Loucy (cell line): ENCODE results near the gene TRABD2B.

ENCODE experiments used
- H2AFZ ChIP-seq: fragments of 200-600 bp; sonication (generic); 2 replicates; pipeline ENCODE4 v1.6.0; 2016; ENCODE audit warnings: antibody characterized with exemption, mild to moderate bottlenecking, low read length, moderate library complexity
- H3F3A ChIP-seq: fragments of 200-600 bp; 2 replicates; pipeline ENCODE4 v1.6.0; 2016; ENCODE audit warnings: antibody characterized with exemption, low read depth, mild to moderate bottlenecking
- H3K27me3 ChIP-seq: fragments of 200-600 bp; sonication (generic); 2 replicates; pipeline ENCODE4 v1.6.1; 2014; ENCODE audit warnings: low read length, mild to moderate bottlenecking; ENCODE audit not compliant: insufficient read depth, poor library complexity, severe bottlenecking
- H3K36me3 ChIP-seq: fragments of 200-600 bp; sonication (generic); 2 replicates; pipeline ENCODE4 v1.6.1; 2016; ENCODE audit warnings: low read length; ENCODE audit not compliant: insufficient read depth
- H3K4me1 ChIP-seq: fragments of 200-600 bp; sonication (generic); 2 replicates; pipeline ENCODE4 v1.5.1; 2014; ENCODE audit warnings: low read length, mild to moderate bottlenecking; ENCODE audit not compliant: insufficient read depth, poor library complexity, severe bottlenecking
- H3K4me2 ChIP-seq: fragments of 200-600 bp; sonication (generic); 2 replicates; pipeline ENCODE4 v1.6.0; 2014; ENCODE audit warnings: antibody characterized with exemption, low read length, low read depth, mild to moderate bottlenecking; ENCODE audit not compliant: poor library complexity, severe bottlenecking
- H3K4me3 ChIP-seq: fragments of 200-600 bp; sonication (generic); 2 replicates; pipeline ENCODE4 v1.5.1; 2014; ENCODE audit warnings: low read length, mild to moderate bottlenecking, mixed read lengths; ENCODE audit not compliant: poor library complexity, severe bottlenecking
- H3K79me2 ChIP-seq: fragments of 200-600 bp; sonication (generic); 2 replicates; pipeline ENCODE4 v1.6.1; 2014; ENCODE audit warnings: low read length; ENCODE audit not compliant: insufficient read depth
- H3K9ac ChIP-seq: fragments of 200-600 bp; sonication (generic); 2 replicates; pipeline ENCODE4 v1.6.0; 2014; ENCODE audit warnings: mild to moderate bottlenecking, low read depth, low read length, moderate library complexity; ENCODE audit not compliant: poor library complexity, severe bottlenecking
- H3K9me2 ChIP-seq: fragments of 200-600 bp; sonication (generic); replicated peaks from 2 replicates; pipeline ENCODE4 v1.6.1; 2016; ENCODE audit warnings: low read depth, low read length, mixed read lengths
- H3K9me3 ChIP-seq: fragments of 200-600 bp; sonication (generic); 2 replicates; pipeline ENCODE4 v1.6.1; 2014; ENCODE audit warnings: mild to moderate bottlenecking, antibody characterized with exemption, low read length, low read depth; ENCODE audit not compliant: insufficient read depth
- H4K20me1 ChIP-seq: fragments of 200-600 bp; sonication (generic); 2 replicates; pipeline ENCODE4 v1.6.0; 2014; ENCODE audit warnings: antibody characterized with exemption, low read length, mild to moderate bottlenecking; ENCODE audit not compliant: insufficient read depth, poor library complexity, severe bottlenecking
- CTCF ChIP-seq: fragments of 200-600 bp; sonication (generic); conservative IDR thresholded peaks from 2 replicates; pipeline ENCODE4 v1.5.1; 2014; ENCODE audit warnings: mild to moderate bottlenecking, antibody characterized with exemption, low read length
- EZH2phosphoT487 ChIP-seq: fragments of 200-600 bp; IDR thresholded peaks from 2 replicates; pipeline ENCODE4 v1.6.1; 2018; ENCODE audit warnings: antibody characterized with exemption, mild to moderate bottlenecking, moderate library complexity, borderline replicate concordance

Gene TRABD2B

GRCh38 chr1:47774986-47775834 is 222.0 kb downstream of the TRABD2B start:
- Histone ChIP-seq H3K27me3 (no peaks in the 10 kb centered on the region), H3K4me1 (no peaks in the 10 kb centered on the region), H3K9me3 (no peaks in the 10 kb centered on the region), H3K9me2 (no peaks in the 10 kb centered on the region), H2AFZ (no peak overlapping the region), H3K4me3 (no peak overlapping the region), H3K4me2 (no peak overlapping the region), H3K79me2 (no peaks in the 10 kb centered on the region), H3K36me3 (no peaks in the 10 kb centered on the region), H3K9ac (no peak overlapping the region), H3F3A (no peaks in the 10 kb centered on the region), H4K20me1 (no peaks in the 10 kb centered on the region)
- TF ChIP-seq EZH2phosphoT487 (no peak), CTCF (no peak)

- Histone ChIP-seq H3K9me3 (no peaks in the 10 kb centered on the region), H3F3A (no peaks in the 10 kb centered on the region), H3K9me2 (no peaks in the 10 kb centered on the region), H2AFZ (no peak overlapping the region), H4K20me1 (no peaks in the 10 kb centered on the region), H3K4me3 (no peak overlapping the region), H3K79me2 (no peaks in the 10 kb centered on the region), H3K36me3 (no peaks in the 10 kb centered on the region), H3K9ac (no peak overlapping the region), H3K4me1 (no peaks in the 10 kb centered on the region), H3K4me2 (no peak overlapping the region), H3K27me3 (no peaks in the 10 kb centered on the region)
- TF ChIP-seq EZH2phosphoT487 (no peak), CTCF (no peak)
Measured at GRCh38 chr1:47772960-47773682, 224.1 kb downstream of the TRABD2B start.

GRCh38 chr1:47772281-47772680 is 224.9 kb downstream of the TRABD2B start:
- Histone ChIP-seq H3F3A (no peaks in the 10 kb centered on the region), H4K20me1 (no peaks in the 10 kb centered on the region), H2AFZ (no peak overlapping the region), H3K9me3 (no peaks in the 10 kb centered on the region), H3K79me2 (no peaks in the 10 kb centered on the region), H3K4me3 (no peak overlapping the region), H3K9me2 (no peaks in the 10 kb centered on the region), H3K36me3 (no peaks in the 10 kb centered on the region), H3K4me2 (no peak overlapping the region), H3K27me3 (no peaks in the 10 kb centered on the region), H3K9ac (no peak overlapping the region), H3K4me1 (no peaks in the 10 kb centered on the region)
- no peak for TF ChIP-seq EZH2phosphoT487
- no peak for TF ChIP-seq CTCF
